Testis (tissue), 3 donors: Measurements from ENCODE around the gene RIPOR2. TPM values are rescaled to one million over a fixed set of nuclear protein-coding genes. Genes with fewer than 3 reads are reported as not detected.

Experiments used
- DNase-seq: peaks from one replicate; pipeline ENCODE4 v3.0.0-alpha.2; 2019
- H3K27ac ChIP-seq, 2 donors: fragments of 200-600 bp; sonication (generic); one replicate each; pipeline ENCODE4 v1.5.1; 2019
- H3K27me3 ChIP-seq: fragments of 200-600 bp; sonication (generic); one replicate; pipeline ENCODE4 v1.5.1; 2019
- H3K36me3 ChIP-seq: fragments of 200-600 bp; sonication (generic); one replicate; pipeline ENCODE4 v1.5.1; 2017; ENCODE audit warnings: low read depth; ENCODE audit errors: missing control alignments
- H3K4me1 ChIP-seq: fragments of 200-600 bp; sonication (generic); one replicate; pipeline ENCODE4 v1.5.1; 2019
- H3K4me3 ChIP-seq, 2 donors: fragments of 200-600 bp; sonication (generic); one replicate each; pipeline ENCODE4 v1.5.1; 2017 to 2019
- H3K9me3 ChIP-seq: fragments of 200-600 bp; sonication (generic); one replicate; pipeline ENCODE4 v1.5.1; 2017
- CTCF ChIP-seq, 3 experiments: fragments of 450-650 bp in 2 of 3; fragments of 200-600 bp in 1 of 3; sonication (generic) in 1 of 3; IDR thresholded peaks; one replicate each; pipeline ENCODE4 v1.5.1; 2016 to 2019; ENCODE audit warnings: antibody characterized with exemption in 3 of 3, mild to moderate bottlenecking in 2 of 3, moderate library complexity in 1 of 3
- POLR2A ChIP-seq: fragments of 450-650 bp; IDR thresholded peaks from one replicate; pipeline ENCODE4 v1.6.1; 2017; ENCODE audit warnings: antibody characterized with exemption, mild to moderate bottlenecking, moderate library complexity
- WGBS, 2 donors: methylation state at CpG; one replicate each; pipeline ENCODE4 v1.1.5; 2018; 5-methylcytosine and 5-hydroxymethylcytosine counted together
- intact Hi-C: fragments of 100-400 bp; cut with DNase I; formaldehyde crosslinking; loops from one replicate; pipeline ENCODE4 v1.15.1; 2023; ENCODE audit warnings: low total_unique reads
- polyA plus RNA-seq: library from polyadenylated mRNA; stranded (reverse); fragments of 350-450 nt; fragmentation: Illumina TruSeq; extraction: RNeasy Lipid Tissue Mini Kit (QIAGEN cat#74804); gene quantifications from one replicate; pipeline ENCODE4 v1.2.3, GENCODE V29; 2014; ENCODE audit warnings: low read depth, low replicate concordance; ENCODE audit not compliant: insufficient read depth
- total RNA-seq, 2 donors: library from RNA; depleted of rRNA; stranded (reverse); fragments of >200 nt; gene quantifications; one replicate each; pipeline ENCODE4 v1.2.3, GENCODE V29; 2016

The RIPOR2 gene
- total and polyA plus RNA-seq, 3 donors from 2014 or later, result 3.7 to 15.1 (median 10.0) TPM

DNA sequence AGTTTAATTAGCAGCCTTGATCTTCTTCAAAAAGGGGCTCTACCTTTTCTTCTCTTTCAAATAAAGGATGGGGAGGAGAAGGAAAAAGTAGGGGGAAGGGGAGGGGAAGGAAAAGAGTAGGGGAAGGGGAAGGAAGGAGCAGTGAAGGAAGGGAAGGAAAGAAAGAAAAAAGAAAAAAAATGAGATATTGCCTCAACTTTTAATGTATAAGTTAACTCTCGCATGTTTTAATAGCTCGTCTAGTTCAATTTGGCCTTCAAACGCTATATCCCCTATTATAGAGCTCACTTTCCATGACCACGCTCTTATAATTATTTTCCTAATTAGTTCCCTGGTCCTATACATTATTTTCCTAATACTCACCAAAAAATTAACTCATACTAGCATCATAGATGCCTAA, 11.9 kb upstream of the RIPOR2 start:
- Histone ChIP-seq H3K4me1 (no peaks in the 10 kb centered on the region), H3K27ac (no peak overlapping the region), H3K9me3 (no peaks in the 10 kb centered on the region), H3K36me3 (no peaks in the 10 kb centered on the region), H3K4me3 (no peak overlapping the region), H3K27me3 (no peaks in the 10 kb centered on the region)
- TF ChIP-seq POLR2A, result no peak
- TF ChIP-seq CTCF (IDR thresholded peaks at IDR 0.05), result no peak
- 86 to 94% methylated on average over 4 of the region's 4 CpGs for WGBS, 2 donors
- intact Hi-C loops, result no loop called here
- DNase-seq, result no peak

DNA sequence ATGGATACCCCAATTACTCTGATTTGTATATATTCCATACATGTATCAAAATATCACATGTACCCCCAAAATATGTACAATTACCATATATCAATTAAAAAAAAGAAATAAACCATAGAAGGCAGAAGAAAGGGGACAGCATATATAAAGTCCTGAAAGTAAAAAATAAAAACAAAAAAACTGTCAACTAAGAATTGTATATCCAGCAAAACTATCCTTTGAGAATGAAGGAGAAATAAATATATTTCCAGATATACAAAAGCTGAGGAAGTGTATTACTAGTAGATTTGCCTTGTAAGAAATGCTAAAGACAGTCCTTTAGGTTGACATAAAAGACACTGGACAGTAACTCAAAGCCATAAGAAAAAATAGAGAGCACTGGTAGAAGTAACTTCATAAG, 9.3 kb upstream of the RIPOR2 start:
- DNase-seq, result no peak
- no peaks in the 10 kb centered on the region for H3K27me3 ChIP-seq
- H3K4me3 ChIP-seq, result no peak overlapping the region
- TF ChIP-seq CTCF (IDR thresholded peaks at IDR 0.05) (no peak), POLR2A (no peak)
- H3K9me3 ChIP-seq, result no peaks in the 10 kb centered on the region
- H3K4me1 ChIP-seq, result no peaks in the 10 kb centered on the region
- intact Hi-C loops, result no loop called here
- H3K27ac ChIP-seq, result no peak overlapping the region
- H3K36me3 ChIP-seq, result no peaks in the 10 kb centered on the region

DNA sequence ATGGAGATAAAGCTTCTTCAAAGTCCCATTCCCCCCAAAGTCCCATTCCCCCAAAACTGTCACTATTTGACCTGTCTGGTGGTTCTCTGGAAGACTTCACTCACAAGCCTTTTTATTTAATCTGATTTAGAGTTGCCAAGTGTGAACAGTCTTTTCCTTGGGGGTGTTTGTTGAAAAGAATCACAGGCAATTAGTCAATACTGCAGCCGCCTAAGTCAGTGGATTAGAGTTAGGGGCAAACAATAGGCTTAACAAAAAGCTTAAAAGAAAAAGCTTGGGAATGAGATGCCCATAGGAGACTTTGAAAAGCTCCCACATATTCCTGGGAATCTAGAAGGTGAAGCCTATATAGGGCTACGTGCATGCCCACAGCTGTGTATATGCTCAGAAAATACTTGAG, 8.0 kb upstream of the RIPOR2 start:
- Histone ChIP-seq H3K36me3 (no peaks in the 10 kb centered on the region), H3K4me1 (no peaks in the 10 kb centered on the region), H3K4me3 (no peak overlapping the region), H3K9me3 (no peaks in the 10 kb centered on the region), H3K27ac (no peak overlapping the region), H3K27me3 (no peaks in the 10 kb centered on the region)
- intact Hi-C loops, result no loop called here
- no peak for DNase-seq
- TF ChIP-seq POLR2A (no peak), CTCF (IDR thresholded peaks at IDR 0.05) (no peak)
- WGBS, 2 donors, result 70 to 93% methylated on average over 2 of the region's 2 CpGs

- H3K27me3 ChIP-seq, result no peaks in the 10 kb centered on the region
- H3K36me3 ChIP-seq, result no peaks in the 10 kb centered on the region
- 74 to 81% methylated on average over 9 of the region's 9 CpGs for WGBS, 2 donors
- intact Hi-C loops, result no loop called here
- TF ChIP-seq POLR2A (no peak), CTCF (IDR thresholded peaks at IDR 0.05) (no peak)
- DNase-seq, result no peak
- H3K4me1 ChIP-seq, result no peaks in the 10 kb centered on the region
- no peak overlapping the region for H3K27ac ChIP-seq
- no peaks in the 10 kb centered on the region for H3K9me3 ChIP-seq
- H3K4me3 ChIP-seq, result no peak overlapping the region
Measured at GRCh38 chr6:24940311-24940917, 4.7 kb upstream of the RIPOR2 start.

DNA sequence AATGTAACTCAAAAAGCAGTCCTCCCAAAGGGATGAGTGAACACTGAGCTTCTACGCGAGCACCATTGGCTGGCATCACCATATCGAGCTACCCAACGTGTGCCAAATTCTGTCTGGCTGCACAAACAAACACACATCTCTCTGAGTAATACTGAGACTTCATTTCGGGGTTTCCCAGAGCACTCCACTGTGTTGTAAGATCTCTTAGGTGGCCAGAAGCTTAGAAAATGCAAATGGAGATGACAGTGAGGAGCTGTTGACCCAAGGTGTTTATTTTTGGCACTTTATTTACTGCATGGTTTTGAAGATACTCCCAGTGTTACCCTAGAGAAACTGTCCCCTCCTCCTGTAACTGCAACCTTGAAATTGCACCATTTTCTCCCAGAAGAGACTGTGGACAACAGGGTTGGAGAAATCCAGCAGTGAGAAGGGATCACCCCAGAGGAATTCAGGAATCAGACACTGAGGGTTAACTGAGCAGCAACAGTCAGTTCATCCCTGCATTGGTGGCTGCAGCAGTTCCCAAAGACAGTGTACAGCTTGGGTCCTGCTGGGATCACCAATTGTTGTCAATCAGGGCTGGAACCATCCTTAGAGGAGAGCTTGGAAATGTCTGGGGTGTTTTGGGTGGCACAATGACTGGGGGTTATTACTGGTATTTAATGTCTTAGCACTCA, 1.0 kb upstream of the RIPOR2 start:
- Histone ChIP-seq H3K4me1 (no peaks in the 10 kb centered on the region), H3K4me3 (no peak overlapping the region), H3K27me3 (no peaks in the 10 kb centered on the region), H3K27ac (no peak overlapping the region), H3K9me3 (no peaks in the 10 kb centered on the region), H3K36me3 (no peaks in the 10 kb centered on the region)
- DNase-seq, result no peak
- 71 to 82% methylated on average over 5 of the region's 5 CpGs for WGBS, 2 donors
- intact Hi-C loops, result no loop called here
- no peak for TF ChIP-seq CTCF (IDR thresholded peaks at IDR 0.05)
- no peak for TF ChIP-seq POLR2A
